HG03460 (cell line): ENCODE data around the gene UBE2Q2.

Source experiments
- ATAC-seq: cut with Tn5 transposase; IDR thresholded peaks from one replicate; pipeline ENCODE4 v1.9.1; 2021; ENCODE audit not compliant: unreplicated experiment

UBE2Q2 gene

GRCh38 chr15:75921732-75922703 lies 78.8 kb downstream of the UBE2Q2 start:
- no peak for ATAC-seq

GRCh38 chr15:75923756-75924155 lies 80.5 kb downstream of the UBE2Q2 start:
- ATAC-seq = no peak

- no peak for ATAC-seq
Observed at GRCh38 chr15:75924576-75924975, 81.3 kb downstream of the UBE2Q2 start.

GRCh38 chr15:75925440-75925839 lies 82.2 kb downstream of the UBE2Q2 start:
- no peak for ATAC-seq

GRCh38 chr15:75926931-75927330 lies 83.7 kb downstream of the UBE2Q2 start:
- no peak for ATAC-seq

GRCh38 chr15:75927601-75928000 lies 84.4 kb downstream of the UBE2Q2 start:
- ATAC-seq = no peak

GRCh38 chr15:75928680-75929608 lies 85.7 kb downstream of the UBE2Q2 start:
- no peak for ATAC-seq

- ATAC-seq = no peak
Observed at GRCh38 chr15:75929799-75930565, 86.7 kb downstream of the UBE2Q2 start.

- no peak for ATAC-seq
Observed at GRCh38 chr15:75930866-75931265, 87.6 kb downstream of the UBE2Q2 start.

- no peak for ATAC-seq
Observed at GRCh38 chr15:75942464-75942863, 99.2 kb downstream of the UBE2Q2 start.

- ATAC-seq = no peak
Observed at GRCh38 chr15:75943246-75943645, 100.0 kb downstream of the UBE2Q2 start.

- ATAC-seq = no peak
Observed at GRCh38 chr15:75943713-75944215, 100.5 kb downstream of the UBE2Q2 start.

GRCh38 chr15:75945953-75946352 lies 102.7 kb downstream of the UBE2Q2 start:
- no peak for ATAC-seq

- no peak for ATAC-seq
Observed at GRCh38 chr15:75947092-75947491, 103.8 kb downstream of the UBE2Q2 start.

- no peak for ATAC-seq
Observed at GRCh38 chr15:75948761-75949296, 105.6 kb downstream of the UBE2Q2 start.
